H9 (cell line): Measurements from ENCODE around the gene ACRV1. TPM values are rescaled to one million over a fixed set of nuclear protein-coding genes. Genes with fewer than 3 reads are reported as not detected.
A peak's percentile ranks its signal among the peaks of the same experiment; 100 is the strongest.

Experiments used
- DNase-seq: peaks from one replicate; pipeline ENCODE4 v3.0.0-alpha.2; 2017
- H2AFZ ChIP-seq: one replicate; pipeline ENCODE4 v1.6.1; 2013; ENCODE audit warnings: mild to moderate bottlenecking, low read length, control low read depth, moderate library complexity
- H2AK5ac ChIP-seq: 2 replicates; pipeline ENCODE4 v1.6.1; 2013; ENCODE audit warnings: low read length, control low read depth, mixed read lengths; ENCODE audit not compliant: insufficient read length
- H2BK120ac ChIP-seq: one replicate; pipeline ENCODE4 v1.6.1; 2013; ENCODE audit warnings: low read depth, mild to moderate bottlenecking, low read length, control low read depth, inconsistent platforms; ENCODE audit not compliant: poor library complexity, severe bottlenecking
- H2BK12ac ChIP-seq: 2 replicates; pipeline ENCODE4 v1.6.1; 2013; ENCODE audit warnings: low read length, control low read depth, mixed read lengths, low read depth; ENCODE audit not compliant: insufficient read length
- H2BK15ac ChIP-seq: 2 replicates; pipeline ENCODE4 v1.6.1; 2013; ENCODE audit warnings: low read depth, low read length, control low read depth
- H2BK20ac ChIP-seq: one replicate; pipeline ENCODE4 v1.6.1; 2013; ENCODE audit warnings: low read depth, mild to moderate bottlenecking, low read length, control low read depth, inconsistent platforms; ENCODE audit not compliant: poor library complexity, severe bottlenecking
- H2BK5ac ChIP-seq: 2 replicates; pipeline ENCODE4 v1.6.1; 2013; ENCODE audit warnings: low read length, control low read depth, mixed read lengths; ENCODE audit not compliant: insufficient read length
- H3K14ac ChIP-seq: 2 replicates; pipeline ENCODE4 v1.6.1; 2013; ENCODE audit warnings: low read length, control low read depth; ENCODE audit not compliant: insufficient read depth
- H3K18ac ChIP-seq: 2 replicates; pipeline ENCODE4 v1.6.1; 2013; ENCODE audit warnings: low read depth, mild to moderate bottlenecking, mixed read lengths, low read length, control low read depth; ENCODE audit not compliant: insufficient read length
- H3K23ac ChIP-seq: 2 replicates; pipeline ENCODE4 v1.6.1; 2013; ENCODE audit warnings: low read length, control low read depth, mixed read lengths, low read depth; ENCODE audit not compliant: insufficient read length
- H3K23me2 ChIP-seq: 2 replicates; pipeline ENCODE4 v1.6.1; 2013; ENCODE audit warnings: low read depth, mild to moderate bottlenecking, mixed read lengths, low read length, control low read depth; ENCODE audit not compliant: insufficient read length, poor library complexity, severe bottlenecking
- H3K27ac ChIP-seq: 2 replicates; pipeline ENCODE4 v1.5.1; 2013; ENCODE audit warnings: low read length, control low read depth, mixed read lengths, low read depth; ENCODE audit not compliant: insufficient read length
- H3K27me3 ChIP-seq: 2 replicates; pipeline ENCODE4 v1.6.1; 2013; ENCODE audit warnings: low read length, control low read depth, inconsistent platforms; ENCODE audit not compliant: insufficient read depth
- H3K4ac ChIP-seq: 2 replicates; pipeline ENCODE4 v1.6.1; 2013; ENCODE audit warnings: low read depth, mild to moderate bottlenecking, control low read depth, inconsistent platforms, low read length, moderate library complexity
- H3K4me1 ChIP-seq: 2 replicates; pipeline ENCODE4 v1.6.1; 2013; ENCODE audit warnings: low read length, control low read depth, inconsistent platforms; ENCODE audit not compliant: insufficient read depth
- H3K4me2 ChIP-seq: 2 replicates; pipeline ENCODE4 v1.6.1; 2013; ENCODE audit warnings: low read length, control low read depth, mixed read lengths; ENCODE audit not compliant: insufficient read length, insufficient read depth
- H3K56ac ChIP-seq: 2 replicates; pipeline ENCODE4 v1.6.1; 2013; ENCODE audit warnings: low read depth, mild to moderate bottlenecking, mixed read lengths, low read length, control low read depth; ENCODE audit not compliant: insufficient read length
- H3K79me1 ChIP-seq: 2 replicates; pipeline ENCODE4 v1.6.1; 2013; ENCODE audit warnings: low read depth, mild to moderate bottlenecking, moderate library complexity, low read length, control low read depth, inconsistent platforms; ENCODE audit not compliant: insufficient read depth, poor library complexity, severe bottlenecking
- H3K79me2 ChIP-seq: 2 replicates; pipeline ENCODE4 v1.6.1; 2013; ENCODE audit warnings: low read length, control low read depth, inconsistent platforms; ENCODE audit not compliant: insufficient read depth
- H3K9ac ChIP-seq: 2 replicates; pipeline ENCODE4 v1.6.1; 2013; ENCODE audit warnings: low read length, control low read depth, mixed read lengths; ENCODE audit not compliant: insufficient read length; ENCODE audit errors: extremely low read depth
- H3K9me3 ChIP-seq: one replicate; pipeline ENCODE4 v1.6.1; 2013; ENCODE audit warnings: low read depth, low read length, inconsistent platforms; ENCODE audit not compliant: control insufficient read depth
- H3T11ph ChIP-seq: one replicate; pipeline ENCODE4 v1.6.1; 2013; ENCODE audit warnings: mild to moderate bottlenecking, low read length, control low read depth, inconsistent platforms
- H4K20me1 ChIP-seq: one replicate; pipeline ENCODE4 v1.6.1; 2013; ENCODE audit not compliant: control insufficient read depth, insufficient read length, insufficient read depth
- H4K5ac ChIP-seq: 2 replicates; pipeline ENCODE4 v1.6.1; 2013; ENCODE audit warnings: low read depth, mild to moderate bottlenecking, mixed read lengths, low read length, control low read depth; ENCODE audit not compliant: insufficient read length
- H4K8ac ChIP-seq: replicated peaks from 2 replicates; pipeline ENCODE4 v1.6.1; 2013; ENCODE audit warnings: low read length, control low read depth, mixed read lengths, low read depth; ENCODE audit not compliant: insufficient read length
- H4K91ac ChIP-seq: 2 replicates; pipeline ENCODE4 v1.6.1; 2013; ENCODE audit warnings: low read depth, mild to moderate bottlenecking, moderate library complexity, mixed read lengths, low read length, control low read depth; ENCODE audit not compliant: insufficient read length
- H3K27ac Mint-ChIP-seq, 3 experiments: 2 replicates in 2 of 3; 3 replicates in 1 of 3; pipeline ENCODE4 v1.8.0; 2020 to 2021; ENCODE audit warnings: mixed read lengths in 3 of 3, mild to moderate bottlenecking in 1 of 3, moderate library complexity in 1 of 3
- H3K27me3 Mint-ChIP-seq: 2 replicates; pipeline ENCODE4 v1.8.0; 2021; ENCODE audit warnings: low read depth, mild to moderate bottlenecking, moderate library complexity, mixed read lengths
- H3K36me3 Mint-ChIP-seq, 3 experiments: 2 replicates in 2 of 3; 3 replicates in 1 of 3; pipeline ENCODE4 v1.8.0; 2020 to 2021; ENCODE audit warnings: low read depth in 3 of 3, mixed read lengths in 3 of 3; ENCODE audit not compliant: insufficient read depth in 1 of 3
- H3K4me1 Mint-ChIP-seq, 2 experiments: 2 replicates each; pipeline ENCODE4 v1.8.0; 2020; ENCODE audit warnings: mixed read lengths in 2 of 2
- H3K4me3 Mint-ChIP-seq, 2 experiments: 2 replicates in 1 of 2; 3 replicates in 1 of 2; pipeline ENCODE4 v1.8.0; 2020 to 2021; ENCODE audit warnings: mild to moderate bottlenecking in 2 of 2, mixed read lengths in 2 of 2, moderate library complexity in 1 of 2
- H3K9me3 Mint-ChIP-seq, 2 experiments: 2 replicates in 1 of 2; 3 replicates in 1 of 2; pipeline ENCODE4 v1.8.0; 2020; ENCODE audit warnings: mild to moderate bottlenecking in 2 of 2, mixed read lengths in 2 of 2, moderate library complexity in 1 of 2
- CTCF ChIP-seq: fragments of 200-600 bp; sonication (generic); conservative IDR thresholded peaks from 3 replicates; pipeline ENCODE4 v1.8.0; 2021; ENCODE audit warnings: antibody characterized with exemption, mild to moderate bottlenecking
- WGBS: extraction: QIAGEN DNeasy Blood & Tissue Kit; methylation state at CpG from one replicate; pipeline ENCODE4 v1.1.7; 2013; ENCODE audit warnings: missing lambda C conversion rate, low lambda C conversion rate, mixed read lengths; ENCODE audit not compliant: insufficient read length; ENCODE audit errors: extremely low coverage; 5-methylcytosine and 5-hydroxymethylcytosine counted together
- total RNA-seq: library from RNA; stranded (reverse); gene quantifications from 2 replicates; pipeline ENCODE4 v1.2.1, GENCODE V29; 2021

The ACRV1 gene
- total RNA-seq, 1 experiment from 2014 or later, result not detected

- DNase-seq, result no peak
- no peaks in the 10 kb centered on the region for H3K27me3 Mint-ChIP-seq
- Histone ChIP-seq H2AK5ac (no peak overlapping the region), H2BK5ac (no peak overlapping the region), H3K79me1 (no peaks in the 10 kb centered on the region), H3K9me3 (no peaks in the 10 kb centered on the region), H4K91ac (no peak overlapping the region), H3K56ac (no peak overlapping the region), H3K14ac (no peak overlapping the region), H2AFZ (no peak overlapping the region), H3K23me2 (no peaks in the 10 kb centered on the region), H2BK12ac (no peak overlapping the region), H3K27ac (no peak overlapping the region), H3K79me2 (peaks cover 3% of the 10 kb centered on the region; the same call in 1 of the 2 replicates), H2BK15ac (no peak overlapping the region), H3K9ac (no peak overlapping the region), H2BK120ac (no peak overlapping the region), H3K18ac (no peak overlapping the region), H4K20me1 (no peaks in the 10 kb centered on the region), H4K8ac (no peak overlapping the region), H2BK20ac (no peak overlapping the region), H3K4me2 (no peak overlapping the region), H3K27me3 (no peaks in the 10 kb centered on the region), H4K5ac (no peak overlapping the region), H3K4me1 (no peaks in the 10 kb centered on the region), H3K23ac (no peak overlapping the region), H3T11ph (no peak overlapping the region), H3K4ac (no peak overlapping the region)
- H3K9me3 Mint-ChIP-seq, result no peaks in the 10 kb centered on the region
- H3K4me3 Mint-ChIP-seq, result no peak overlapping the region
- peaks cover 14 to 16% of the 10 kb centered on the region in 2 experiments for H3K4me1 Mint-ChIP-seq
- no CpG with 5 or more reads among the region's 1 CpG for WGBS
- peak overlapping the region in 1 of 3 experiments; percentile 46; a peak in 2 of 7 replicates for H3K27ac Mint-ChIP-seq
- H3K36me3 Mint-ChIP-seq, result peaks cover 15 to 52% (median 50%) of the 10 kb centered on the region in 3 experiments
- no peak for TF ChIP-seq CTCF
These were observed 57.6 kb downstream of the ACRV1 start for GRCh38 chr11:125623064-125623463.
